Measurements from ENCODE around the gene RB1.
"Not testable (repeated sequence)": the region's sequence is repeated elsewhere in the genome, so short reads cannot be mapped to it uniquely, and the experiment has no call there.

RB1 gene

DNA sequence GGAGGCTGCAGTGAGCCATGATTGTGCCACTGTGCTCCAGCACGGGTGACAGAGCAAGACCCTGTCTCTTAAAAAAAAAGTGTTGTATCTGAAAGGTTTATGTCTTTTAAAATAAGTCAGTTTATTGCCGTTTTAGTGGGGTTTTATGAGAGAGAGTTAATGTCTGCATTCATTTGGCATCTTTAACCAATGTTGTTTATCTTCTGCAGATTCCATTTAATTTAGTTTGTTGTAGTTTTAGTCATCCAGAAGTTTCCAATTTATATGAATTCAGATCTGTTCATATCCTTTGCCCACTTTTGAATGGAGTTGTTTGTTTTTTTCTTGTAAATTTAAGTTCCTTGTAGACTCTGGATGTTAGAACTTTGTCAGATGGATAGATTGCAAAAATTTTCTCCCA lies 146.1 kb downstream of the RB1 start:
- DNase-seq: no peak

DNA sequence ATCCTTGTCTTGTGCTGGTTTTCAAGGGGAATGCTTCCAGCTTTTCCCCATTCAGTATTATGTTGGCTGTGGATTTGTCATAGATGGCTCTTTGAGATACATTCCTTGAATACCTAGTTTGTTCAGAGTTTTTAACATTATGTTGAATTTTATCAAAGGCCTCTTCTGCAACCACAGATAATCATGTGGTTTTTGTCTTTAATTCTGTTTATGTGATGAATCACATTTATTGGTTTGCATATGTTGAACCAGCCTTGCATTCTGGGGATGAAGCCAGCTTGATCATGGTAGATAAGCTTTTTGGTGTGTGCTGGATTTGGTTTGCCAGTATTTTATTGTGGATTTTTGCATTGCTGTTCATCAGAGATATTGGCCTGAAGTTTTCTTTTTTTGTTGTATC lies 147.6 kb downstream of the RB1 start:
- not testable (repeated sequence) for DNase-seq

DNA sequence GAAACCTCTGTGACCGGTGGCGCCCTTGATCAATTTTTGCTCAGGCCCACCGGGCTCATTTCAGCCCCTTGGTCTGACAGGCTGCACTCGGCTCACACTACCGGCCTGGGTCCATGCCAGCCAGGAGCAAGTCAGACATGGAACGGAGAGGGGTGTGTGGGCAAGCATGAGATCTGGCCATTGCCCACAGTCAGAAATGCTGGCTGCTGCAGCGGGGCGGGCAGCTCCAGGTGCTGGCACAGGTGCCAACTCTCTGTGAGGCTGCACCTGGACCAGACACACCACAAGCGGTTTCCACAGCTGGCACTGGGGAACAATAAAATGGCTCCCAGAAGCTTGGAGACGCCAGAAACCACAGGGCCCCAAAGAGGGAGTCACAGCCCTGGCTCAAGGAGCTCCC lies 153.0 kb downstream of the RB1 start:
- DNase-seq: no peak

DNA sequence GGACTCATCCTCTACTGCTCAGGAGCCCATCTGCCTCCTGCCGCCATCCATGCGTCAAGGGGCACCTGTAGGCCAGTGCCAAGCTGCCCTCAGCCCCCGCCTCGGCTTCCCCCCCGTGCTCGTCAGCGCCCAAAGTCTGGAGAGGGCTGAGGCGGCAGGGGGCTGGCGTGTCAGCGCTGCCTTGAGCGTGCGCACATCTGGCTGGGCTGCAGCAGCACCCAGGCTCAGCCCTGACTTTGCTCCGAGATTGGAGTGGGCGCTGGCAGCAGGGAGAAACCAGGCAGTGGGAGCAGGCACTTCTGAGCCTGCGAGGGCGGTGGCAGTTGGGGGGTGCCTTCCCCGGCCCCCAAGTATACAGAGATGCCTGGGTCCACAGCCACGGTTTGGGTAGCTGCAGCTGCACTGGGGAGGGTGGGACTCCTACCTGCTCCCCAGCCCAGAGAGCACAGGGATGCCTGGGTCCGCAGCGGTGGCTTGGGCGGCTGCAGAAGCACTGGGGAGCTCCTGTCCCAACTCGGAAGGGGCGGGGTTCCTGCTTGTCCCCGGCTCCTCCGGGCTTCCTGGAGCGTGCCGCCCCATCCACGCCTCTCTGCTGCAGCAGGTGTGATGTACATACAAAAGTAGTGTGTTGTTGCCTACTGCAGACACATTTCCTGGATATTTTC lies 154.2 kb downstream of the RB1 start:
- no peak for DNase-seq

DNA sequence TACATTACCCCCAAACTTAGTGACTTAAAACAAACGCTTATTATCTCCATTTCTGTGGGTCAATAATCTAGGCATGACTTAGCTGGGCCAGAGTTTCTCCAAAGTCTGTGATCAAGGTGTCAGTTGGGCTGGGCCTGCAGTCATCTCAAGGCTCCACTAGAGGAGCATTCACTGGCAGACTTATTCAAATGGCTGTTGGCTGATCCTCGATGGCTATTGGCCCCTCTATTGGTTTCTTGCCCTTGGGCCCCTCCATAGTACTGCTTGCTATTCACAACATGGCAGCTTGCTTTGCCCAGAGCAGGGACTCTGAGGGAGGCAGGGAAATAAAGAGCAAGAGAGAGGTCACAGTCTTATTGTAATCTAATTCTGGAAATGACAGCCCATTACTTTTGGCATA lies 171.7 kb downstream of the RB1 start:
- no peak for DNase-seq

DNA sequence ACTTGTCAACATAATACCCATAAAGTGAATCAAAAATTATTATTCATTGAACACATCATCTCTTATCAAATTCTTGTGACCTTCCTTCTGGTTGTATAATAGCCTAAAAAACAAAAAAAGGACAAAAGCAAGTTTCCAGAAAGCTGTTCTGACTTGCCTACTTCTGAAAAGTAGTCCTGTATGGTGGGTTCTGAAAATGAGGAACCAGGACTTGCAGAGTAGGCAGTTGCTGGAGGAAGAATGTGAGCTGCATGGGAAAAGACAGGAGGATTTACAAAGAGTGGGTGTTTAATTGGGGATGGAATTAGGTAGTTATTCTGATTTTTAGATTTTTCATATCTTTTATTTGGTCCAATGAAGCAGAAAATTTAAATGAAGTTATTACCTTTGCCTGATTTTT lies 172.7 kb downstream of the RB1 start:
- DNase-seq: no peak

DNA sequence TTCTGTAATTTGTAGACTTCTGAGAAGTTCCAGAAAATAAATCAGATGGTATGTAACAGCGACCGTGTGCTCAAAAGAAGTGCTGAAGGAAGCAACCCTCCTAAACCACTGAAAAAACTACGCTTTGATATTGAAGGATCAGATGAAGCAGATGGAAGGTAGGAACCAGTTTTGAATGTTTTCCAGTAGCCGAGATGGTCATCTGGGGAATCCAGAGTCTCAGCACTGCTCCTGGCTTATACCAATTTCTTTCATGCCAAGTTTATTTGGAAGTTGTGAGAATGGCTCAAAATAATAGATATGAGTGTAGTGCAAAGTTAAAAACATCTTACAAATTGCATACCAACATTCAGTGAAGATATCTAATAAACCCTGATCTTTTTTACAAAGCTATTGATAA lies 173.1 kb downstream of the RB1 start:
- no peak for DNase-seq

DNA sequence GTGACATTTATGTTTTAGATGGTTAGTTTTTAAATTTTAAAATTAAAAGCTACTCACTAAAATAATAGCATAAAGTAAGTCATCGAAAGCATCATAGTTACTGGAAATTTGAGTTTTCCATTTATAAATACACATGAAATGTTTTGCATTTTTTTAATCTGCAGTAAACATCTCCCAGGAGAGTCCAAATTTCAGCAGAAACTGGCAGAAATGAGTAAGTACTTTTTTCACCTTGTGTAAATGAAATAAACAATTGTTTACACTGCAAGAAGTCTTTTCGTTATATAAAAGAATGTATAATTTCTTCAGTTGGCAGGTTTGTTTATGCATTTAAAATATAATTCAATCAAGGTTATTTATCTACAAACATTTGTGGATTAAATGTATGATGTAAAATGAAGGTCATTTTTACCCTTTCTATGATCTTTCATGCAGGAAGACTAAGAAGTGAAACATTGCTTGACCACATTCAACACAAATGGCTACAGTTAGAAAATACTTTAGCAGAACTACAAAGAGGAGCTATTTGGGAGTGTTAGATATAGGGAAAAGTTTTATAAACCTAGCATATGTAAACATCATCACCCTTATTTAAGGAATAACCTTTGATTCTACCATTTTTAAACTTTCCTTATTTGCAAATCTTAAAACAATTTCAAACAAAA lies 173.8 kb downstream of the RB1 start:
- no peak for DNase-seq

DNA sequence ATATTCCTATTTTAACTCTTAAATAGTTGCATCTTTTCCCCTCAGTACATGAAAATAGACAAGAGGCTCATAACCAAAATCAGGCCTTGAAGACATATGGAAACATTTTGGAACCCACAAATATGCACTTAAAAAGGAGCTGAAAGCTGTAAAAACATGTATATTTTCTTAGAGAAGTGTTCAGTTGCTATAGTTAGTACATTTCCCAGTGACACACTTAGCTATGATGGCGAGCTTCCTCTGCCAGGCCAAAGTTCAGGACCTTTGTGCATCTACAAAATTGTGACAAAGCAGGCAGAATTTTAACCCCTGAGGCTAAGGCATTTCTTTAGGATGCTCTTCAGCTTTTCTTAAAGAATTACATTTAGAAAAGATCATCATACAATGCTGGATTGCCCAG lies 174.8 kb downstream of the RB1 start:
- no peak for DNase-seq

DNA sequence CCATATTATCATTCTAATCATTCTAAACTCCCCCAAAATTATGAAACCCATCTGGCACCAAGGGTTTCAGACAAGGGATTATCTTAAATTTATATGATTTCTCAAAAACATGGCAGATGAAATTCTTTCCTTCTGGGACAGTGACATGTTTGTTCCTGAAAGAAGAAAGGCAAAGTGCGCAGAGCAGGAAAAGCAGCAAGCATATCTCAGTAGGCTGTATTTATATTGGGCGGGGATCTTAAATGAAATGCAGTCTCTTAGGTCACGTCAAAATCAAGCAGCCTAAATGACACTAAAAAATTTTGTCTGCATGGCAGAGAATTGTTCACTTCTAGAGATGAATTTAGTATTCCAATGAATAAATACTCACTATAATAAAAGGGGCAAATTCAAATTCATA lies 180.0 kb downstream of the RB1 start:
- no peak for DNase-seq

DNA sequence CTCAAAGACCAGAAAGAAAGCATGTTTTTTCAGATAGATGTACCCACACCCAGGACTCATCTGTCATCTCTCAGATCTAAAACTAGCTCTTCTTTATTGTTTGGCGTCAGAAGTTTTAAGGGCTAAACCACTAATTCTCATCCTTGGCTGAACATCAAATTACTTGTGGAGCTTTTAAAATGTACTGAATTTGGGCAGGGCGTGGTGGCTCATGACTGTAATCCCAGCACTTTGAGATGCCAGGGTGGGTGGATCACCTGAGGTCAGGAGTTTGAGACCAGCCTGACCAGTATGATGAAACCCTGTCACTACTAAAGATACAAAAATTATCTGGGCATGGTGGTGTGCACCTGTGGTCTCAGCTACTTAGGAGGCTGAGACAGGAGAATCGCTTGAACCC lies 181.9 kb downstream of the RB1 start:
- no peak for DNase-seq

DNA sequence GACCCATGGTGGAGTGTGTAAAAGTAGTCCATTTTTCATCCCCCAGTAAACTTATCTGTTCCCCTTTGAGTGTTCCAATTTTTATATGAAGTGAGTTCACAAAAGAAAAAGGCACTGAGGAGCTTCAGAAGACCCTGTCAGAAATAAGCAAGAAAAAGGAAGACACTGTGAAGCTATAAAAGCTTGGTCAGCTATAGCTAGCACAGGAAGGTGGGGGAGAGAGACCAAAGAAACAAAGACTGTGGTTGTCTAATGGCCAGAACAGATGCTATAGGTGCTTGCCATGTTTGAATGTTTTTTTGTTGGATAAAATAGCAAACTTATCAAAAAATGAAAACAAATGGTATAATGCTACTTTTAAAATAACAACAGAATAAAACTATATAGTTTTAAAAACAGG lies 182.8 kb downstream of the RB1 start:
- no peak for DNase-seq

DNA sequence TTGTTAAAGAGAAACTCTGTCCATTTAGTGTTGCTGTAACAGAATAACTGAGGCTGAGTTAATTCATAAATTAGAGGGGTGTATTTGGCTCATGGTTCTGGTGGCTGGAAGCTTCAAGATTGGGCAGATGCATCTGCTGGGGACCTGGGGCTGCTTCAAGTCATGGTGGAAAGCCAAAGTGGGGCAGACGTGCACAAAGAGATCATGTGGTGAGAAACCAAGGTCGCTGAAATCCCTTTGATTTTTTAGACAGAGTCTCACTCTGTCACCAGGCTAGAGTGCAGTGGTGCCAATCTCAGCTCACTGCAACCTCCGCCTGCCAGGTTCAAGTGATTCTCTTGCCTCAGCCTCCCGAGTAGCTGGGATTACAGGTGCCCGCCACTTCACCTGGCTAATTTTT lies 183.3 kb downstream of the RB1 start:
- no peak for DNase-seq

DNA sequence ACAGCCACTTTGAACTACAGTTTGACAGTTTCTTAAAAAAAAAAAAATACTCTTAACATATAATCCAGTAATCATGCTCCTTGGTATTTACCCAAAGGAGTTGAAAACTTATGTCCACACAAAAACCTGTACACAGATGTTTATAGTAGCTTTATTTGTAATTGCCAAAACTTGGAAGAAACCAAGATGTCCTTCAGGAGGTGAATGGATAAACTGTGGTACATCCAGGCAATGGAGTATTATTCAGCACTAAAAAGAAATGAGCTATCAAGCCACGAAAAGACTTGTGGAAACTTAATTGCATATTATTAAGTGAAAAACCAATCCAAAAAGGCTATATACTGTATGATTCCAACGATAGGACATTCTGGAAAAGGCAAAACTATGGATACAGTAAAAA lies 184.4 kb downstream of the RB1 start:
- DNase-seq: no peak

DNA sequence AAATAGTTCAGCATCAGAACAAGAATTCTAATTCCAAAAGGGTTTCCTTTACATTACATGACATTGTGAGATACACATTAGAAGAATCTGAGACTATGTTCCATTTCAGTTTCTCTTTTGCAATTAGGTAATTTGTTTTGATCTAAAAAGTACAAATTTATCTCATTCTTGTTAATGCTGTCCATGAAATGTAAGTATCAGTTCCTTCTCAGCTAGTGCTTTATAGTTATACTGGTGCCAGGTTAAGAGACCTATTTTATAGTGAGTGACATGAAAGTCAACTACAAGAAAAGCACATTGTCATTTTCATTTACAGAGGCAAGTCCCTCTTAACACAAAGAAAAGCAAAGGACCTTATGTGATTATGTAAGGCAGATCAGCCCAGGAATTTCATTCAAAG lies 185.4 kb downstream of the RB1 start:
- DNase-seq: no peak

DNA sequence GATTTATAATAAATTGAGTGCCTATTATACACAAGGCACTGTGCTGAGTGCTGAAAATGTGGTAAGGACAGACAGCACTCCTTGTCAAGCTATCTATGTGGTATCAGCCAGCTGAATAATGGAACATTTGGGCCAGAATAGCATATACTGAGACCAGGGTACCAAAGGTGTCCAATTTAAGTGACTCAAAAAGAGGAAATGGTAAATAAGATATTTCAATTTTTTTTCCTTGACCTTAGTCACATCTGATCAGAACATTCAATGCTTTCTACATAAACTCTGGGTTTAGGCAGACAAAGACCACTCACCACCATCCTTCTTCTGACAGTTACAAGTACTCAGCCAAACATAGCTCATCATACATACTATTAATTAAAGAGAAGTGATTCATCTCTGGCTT lies 186.1 kb downstream of the RB1 start:
- no peak for DNase-seq

DNA sequence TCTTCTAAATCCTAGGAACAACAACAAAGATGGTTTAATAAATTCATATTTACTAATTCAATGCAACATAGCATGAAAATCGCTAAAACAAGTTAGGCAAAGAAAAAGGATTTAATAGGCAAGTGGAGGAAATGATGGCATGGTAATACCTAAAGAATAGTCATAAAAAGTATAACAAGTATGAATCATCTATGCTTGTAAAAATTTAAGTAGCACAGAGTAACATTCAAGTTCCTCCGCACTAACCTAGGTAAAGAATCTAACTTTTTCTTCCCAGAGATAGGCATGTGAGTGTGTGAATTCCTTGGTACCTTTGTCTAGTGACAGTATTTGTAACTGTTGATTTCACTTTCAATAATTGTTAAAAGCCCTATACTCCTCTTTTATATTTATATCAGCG lies 186.7 kb downstream of the RB1 start:
- DNase-seq: no peak

DNA sequence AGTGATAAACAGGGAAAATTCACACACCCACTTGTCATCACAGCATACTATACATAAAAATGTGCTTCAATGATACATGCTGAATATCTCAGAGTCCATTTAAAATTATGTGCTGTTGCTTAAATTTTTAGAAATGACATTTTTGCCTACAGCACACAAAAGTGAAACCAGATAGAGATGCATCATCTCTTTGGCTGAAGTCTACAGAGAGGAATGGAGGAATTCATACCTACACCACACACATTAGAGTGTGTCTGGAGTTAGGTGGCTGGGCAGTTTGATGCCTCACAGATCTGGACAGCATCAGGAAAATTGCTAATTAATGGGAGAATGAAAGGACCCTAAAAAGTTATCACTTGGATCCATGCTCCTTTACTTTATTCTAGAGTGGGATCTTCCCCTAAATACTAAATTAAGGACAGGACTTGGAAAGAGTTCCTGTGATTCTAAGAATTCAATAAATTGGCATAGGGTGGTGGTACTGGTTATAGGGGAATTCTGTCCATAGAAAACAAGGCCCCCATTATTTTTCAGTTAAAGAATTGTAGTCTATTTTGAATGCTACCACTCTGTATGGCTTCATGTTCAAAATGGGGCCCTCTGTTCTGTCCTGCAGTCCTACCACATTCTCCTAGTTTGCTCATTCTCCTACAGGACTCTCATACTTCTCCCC lies 188.0 kb downstream of the RB1 start:
- DNase-seq: no peak

DNA sequence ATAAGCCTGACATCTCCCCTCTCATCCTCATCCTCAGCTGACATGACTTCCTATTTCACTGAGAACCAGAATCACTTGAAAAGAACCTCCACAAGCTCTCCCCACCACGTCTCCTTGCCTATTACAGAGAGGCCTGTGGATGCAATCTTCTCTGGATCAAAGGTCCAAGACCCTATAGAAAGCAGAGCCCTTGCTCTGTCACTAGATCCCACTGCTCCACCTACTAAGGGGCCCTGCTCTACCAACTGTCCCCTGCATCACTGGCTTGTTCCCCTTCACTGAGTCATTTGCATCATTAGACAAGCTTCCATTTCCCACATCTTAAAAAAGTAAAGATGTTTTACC lies 188.5 kb downstream of the RB1 start:
- no peak for DNase-seq

DNA sequence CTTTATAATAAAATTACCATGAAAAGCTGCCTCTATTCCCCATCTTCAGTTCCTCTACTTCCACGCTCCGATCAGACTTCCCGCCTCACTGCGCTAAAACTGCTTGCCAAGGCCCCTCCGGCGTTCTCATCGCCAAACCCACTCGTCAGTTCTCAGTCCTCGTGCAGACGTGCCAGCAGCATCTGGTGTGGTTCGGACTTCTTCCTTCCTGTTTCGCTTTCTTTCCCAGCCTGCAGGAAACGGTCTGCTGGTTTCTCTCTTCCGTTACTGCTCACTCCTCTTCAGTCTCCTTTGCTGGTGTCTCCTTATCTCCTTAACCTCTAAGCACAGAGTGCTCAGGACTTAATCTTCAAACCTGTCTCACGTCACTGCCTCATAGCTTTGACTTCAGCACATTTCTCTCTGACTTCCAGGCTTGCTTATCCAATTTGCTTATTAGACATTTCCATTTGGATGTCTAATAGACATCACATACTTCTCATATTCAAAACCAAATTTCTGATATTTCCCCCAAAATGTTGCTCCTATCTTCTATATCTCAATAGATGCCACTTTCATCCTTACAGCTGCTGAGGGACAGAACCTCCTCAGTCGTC lies 189.0 kb downstream of the RB1 start:
- DNase-seq: peak; percentile 18

DNA sequence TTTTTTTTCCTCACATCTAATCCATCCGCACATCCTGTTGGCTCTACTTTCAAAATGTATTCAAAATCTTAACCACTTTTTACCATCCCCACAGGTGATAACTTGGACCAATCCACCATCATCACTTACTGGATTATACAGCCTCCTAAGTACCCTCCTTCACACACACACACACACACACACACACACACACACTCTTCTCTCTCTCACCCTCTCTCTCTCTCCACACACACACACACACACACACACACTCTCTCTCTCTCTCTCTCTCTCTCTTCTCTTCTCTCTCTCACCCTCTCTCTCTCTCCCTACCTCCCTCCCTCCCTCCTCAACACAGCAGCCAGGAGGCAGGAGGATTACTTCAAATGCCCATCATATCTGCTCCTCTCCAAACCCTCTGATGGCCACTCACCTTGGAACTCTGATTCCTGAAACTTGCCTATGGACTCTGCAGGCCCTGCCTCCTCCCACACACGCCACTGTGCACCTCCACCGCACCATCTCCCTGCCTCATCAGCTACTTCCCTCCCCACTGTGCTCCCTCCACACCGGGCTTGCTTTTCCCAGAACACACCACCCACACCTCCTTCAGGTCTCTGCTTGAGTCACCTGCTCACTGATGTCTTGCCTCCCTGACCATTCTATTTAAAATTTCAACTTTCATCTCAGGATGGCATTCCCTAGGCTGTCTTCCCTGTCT lies 189.7 kb downstream of the RB1 start:
- DNase-seq: no peak

DNA sequence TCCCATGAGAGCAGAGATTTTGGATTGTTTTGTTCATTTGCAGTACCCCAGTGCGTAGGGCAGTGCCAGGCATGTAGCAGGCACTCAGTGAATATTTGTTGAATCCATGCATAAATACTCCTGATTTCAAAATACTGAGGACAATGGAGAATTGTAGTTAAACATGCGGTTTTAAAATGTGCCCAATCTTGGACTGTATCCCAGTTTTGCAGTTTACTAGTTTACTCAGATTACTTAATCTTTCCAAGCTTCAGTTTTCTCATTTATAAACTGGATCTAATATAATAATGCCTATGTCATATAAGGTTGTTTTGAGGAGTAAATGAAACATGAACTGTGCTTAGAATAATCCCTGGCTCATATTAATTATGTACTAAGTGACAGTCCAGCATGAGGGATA lies 190.3 kb downstream of the RB1 start:
- no peak for DNase-seq

DNA sequence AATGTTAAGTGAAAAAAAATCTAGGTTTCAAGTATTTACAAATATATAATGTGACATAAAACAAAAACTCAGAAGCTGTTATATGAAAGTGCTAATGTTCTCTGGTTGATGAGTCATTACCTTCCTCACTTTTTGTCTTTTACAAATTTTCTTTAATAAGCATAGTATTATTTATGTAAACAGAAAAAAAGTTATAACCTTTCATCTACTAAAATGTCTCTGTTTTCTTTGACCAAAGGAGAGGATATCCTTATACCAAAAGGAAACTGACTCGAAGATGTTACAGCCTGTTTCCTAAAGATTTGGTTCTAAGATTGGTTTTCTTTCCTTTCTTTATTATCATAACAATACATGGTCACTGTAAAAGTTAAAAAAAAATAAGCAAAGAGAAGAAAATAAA lies 191.3 kb downstream of the RB1 start:
- DNase-seq: no peak
